HG03196 (cell line): ENCODE data around the gene MAGI2.

Source experiments
- ATAC-seq: cut with Tn5 transposase; IDR thresholded peaks from one replicate; pipeline ENCODE4 v1.9.1; 2021; ENCODE audit not compliant: unreplicated experiment

Gene MAGI2

GRCh38 chr7:78130446-78131215 is 1322.8 kb downstream of the MAGI2 start:
- ATAC-seq = no peak

- ATAC-seq = no peak
These were observed 1323.6 kb downstream of the MAGI2 start for GRCh38 chr7:78129865-78130264.

GRCh38 chr7:78127009-78127408 is 1326.5 kb downstream of the MAGI2 start:
- ATAC-seq = no peak

DNA sequence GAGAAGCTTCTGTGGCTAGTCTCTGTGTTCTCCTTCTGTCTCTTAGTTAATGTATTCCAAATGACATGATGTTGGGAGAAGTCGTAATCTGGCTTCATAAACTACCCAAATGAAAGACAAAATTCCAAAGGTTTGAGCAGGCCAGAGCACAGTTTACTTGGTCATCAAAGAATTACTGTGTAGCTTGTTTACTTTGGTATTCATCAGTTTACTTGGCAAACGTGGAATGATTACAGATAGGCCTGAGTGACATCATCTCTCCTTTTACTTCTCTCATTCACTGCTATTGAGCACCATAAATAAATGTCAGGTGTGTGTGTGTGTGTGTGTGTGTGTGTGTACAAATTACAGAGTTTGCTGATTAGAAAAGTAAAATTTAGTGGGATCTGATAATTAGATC is 1327.6 kb downstream of the MAGI2 start:
- ATAC-seq = no peak

- no peak for ATAC-seq
These were observed 1329.3 kb downstream of the MAGI2 start for GRCh38 chr7:78124216-78124615.

DNA sequence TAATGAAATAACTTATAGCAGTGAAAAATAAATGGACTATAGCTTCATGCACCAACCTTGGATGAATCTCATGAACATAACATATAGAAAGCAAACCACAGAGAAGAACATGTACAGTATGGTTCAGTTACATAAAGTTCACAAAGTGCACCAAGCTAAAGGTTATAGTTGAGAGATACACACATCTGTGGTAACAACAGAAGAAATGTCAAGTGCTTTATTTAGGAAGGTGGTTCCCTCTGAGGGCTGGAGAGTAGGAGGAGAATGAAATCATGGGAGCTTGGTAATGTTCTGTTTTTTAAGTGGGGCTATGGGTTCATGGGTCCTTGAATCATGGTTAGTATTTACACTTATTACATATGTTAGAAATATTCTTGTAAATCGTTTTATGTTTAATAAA is 1331.6 kb downstream of the MAGI2 start:
- ATAC-seq = no peak

GRCh38 chr7:78118470-78118869 is 1335.0 kb downstream of the MAGI2 start:
- no peak for ATAC-seq

GRCh38 chr7:78115876-78116275 is 1337.6 kb downstream of the MAGI2 start:
- ATAC-seq = no peak

GRCh38 chr7:78114993-78115392 is 1338.5 kb downstream of the MAGI2 start:
- ATAC-seq = no peak

DNA sequence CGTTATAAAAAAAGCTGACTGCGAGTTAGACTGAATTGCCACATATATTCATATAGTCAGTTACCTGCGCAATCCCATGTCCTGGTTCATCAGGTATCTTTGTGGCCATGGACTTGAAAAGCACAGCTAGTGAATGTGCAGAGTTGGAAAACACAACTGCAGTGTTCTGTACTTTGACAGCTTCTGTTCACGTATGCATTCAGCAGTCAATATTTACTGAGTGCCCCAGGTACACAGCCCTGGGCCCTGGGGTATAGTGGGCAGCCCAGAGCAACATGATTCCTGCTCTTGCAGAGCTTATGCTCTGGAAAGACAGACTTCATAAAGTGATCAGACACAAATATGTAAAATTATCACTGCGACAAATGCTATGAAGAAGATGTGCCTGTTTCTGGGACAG is 1341.0 kb downstream of the MAGI2 start:
- no peak for ATAC-seq

GRCh38 chr7:78111386-78111785 is 1342.1 kb downstream of the MAGI2 start:
- ATAC-seq = no peak

- ATAC-seq = no peak
These were observed 1350.0 kb downstream of the MAGI2 start for GRCh38 chr7:78103475-78103874.

DNA sequence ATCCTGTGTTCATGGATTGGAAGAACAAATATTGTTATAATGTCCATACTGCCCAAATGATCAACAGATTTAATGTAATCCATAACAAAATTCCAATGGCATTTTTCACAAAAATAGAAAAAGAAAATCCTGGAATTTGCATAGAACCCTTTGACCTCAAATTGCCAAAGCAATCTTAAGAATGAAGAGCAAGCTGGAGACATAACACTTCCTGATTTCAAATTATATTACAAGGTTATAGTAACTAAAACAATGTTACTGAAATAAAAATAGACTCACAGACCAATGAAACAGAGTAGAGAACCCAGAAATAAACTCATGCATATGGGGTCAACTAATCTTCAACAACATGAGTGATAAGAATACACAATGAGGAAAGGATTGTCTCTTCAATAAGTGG is 1352.4 kb downstream of the MAGI2 start:
- no peak for ATAC-seq

- no peak for ATAC-seq
These were observed 1353.6 kb downstream of the MAGI2 start for GRCh38 chr7:78099715-78100394.

DNA sequence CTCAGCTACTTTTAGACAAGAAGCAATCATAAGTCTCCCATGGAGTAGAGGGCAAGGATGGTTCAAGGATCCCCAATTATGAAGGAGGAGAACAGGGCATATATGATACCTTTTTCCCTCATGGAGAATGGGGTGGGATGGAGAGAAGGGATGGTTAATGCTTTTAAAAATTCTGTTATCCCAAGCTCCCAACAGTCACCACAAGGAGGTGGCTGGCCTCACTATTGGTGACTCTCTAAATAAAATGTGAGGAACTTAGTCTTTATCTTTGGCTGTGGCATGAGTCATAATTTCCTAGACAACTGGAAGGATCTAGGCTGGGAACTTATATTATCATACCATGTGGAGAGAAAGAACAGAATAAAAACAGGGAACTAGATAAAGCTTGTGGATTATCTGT is 1357.9 kb downstream of the MAGI2 start:
- ATAC-seq = no peak

- ATAC-seq = no peak
These were observed 1361.1 kb downstream of the MAGI2 start for GRCh38 chr7:78092331-78092730.

DNA sequence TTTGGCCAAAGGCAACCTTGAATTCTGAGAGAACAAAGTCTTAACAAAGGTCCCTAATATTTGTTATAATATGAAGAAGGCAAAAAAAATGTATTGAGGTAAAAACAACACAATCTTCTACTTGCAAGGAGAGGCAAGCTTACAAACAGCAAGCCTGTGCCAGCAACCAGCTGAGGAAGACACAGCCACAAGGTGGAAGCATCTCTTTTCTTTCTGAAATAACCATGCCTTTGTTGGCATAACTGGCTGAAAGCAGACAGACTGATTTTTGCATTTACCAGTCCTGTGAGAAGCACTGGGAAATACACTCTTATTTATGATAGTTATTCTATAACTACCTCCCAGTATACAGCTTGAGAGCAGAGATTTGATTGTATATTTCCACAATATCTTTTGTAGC is 1362.9 kb downstream of the MAGI2 start:
- ATAC-seq = no peak

DNA sequence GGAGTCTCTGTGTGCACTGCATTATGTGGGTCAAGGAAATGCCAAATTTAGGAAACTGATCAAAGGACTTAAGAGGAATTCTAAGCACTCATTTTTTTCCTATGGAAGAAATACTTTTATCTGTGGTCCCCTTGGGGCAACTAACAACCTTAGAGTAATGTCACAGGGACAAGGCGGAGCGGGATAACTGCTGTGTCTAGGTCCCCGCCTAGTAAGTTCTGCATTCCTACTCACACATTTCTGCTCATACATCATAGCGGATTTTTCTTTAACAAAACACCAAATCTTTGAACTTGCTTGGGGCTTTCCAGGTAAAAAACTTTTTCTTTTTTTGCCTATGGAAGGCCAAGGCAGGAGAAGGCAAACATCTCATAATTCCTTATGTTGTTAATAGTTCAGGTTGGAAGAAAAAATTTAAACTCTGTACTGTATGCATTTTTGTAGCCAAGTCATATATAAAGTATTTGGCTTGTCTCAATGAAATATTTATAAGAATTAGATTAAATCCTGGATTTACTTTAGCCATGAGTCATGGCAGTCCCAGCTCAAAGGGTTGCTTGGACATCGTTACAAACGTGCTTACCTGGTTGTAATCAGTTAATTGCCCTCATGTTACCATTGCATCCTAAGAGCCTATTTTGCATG is 1369.9 kb downstream of the MAGI2 start:
- no peak for ATAC-seq

DNA sequence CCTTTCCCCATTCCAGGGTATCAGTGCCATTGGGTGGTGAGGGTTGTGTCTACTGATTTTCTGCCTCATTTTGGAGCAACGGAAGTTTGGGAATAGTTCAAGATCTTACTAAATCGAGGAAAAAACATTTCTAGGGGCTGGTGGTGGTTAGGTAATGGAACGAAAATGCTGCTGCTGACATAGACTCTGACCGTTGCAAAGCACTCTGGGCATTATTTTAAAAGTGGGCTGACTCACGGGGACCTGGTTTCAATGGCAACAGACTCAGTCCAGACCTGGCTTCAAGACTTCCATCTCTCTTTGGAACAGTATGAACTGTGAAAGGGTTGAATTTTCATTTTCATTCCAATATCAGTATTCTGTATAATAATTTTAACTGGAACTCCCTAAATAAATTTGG is 1370.9 kb downstream of the MAGI2 start:
- ATAC-seq = no peak

DNA sequence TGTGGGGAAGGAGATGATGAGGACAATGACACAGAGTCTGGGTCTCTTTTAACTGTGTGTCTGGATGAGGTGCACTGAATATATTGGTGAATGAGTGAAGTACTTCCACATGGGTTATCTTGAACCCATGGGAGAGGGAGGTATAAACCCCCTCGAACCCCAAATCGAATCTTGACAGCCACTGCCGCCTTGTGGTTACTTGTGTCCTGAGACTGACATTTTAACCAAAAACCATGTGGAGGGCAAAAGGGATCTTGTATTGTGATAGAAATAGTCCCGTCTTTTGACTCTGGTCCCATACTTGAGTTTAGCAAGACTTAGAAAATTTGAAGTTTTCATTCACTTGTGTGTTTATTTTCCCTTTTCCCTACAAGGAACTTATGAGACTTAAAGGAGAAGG is 1371.6 kb downstream of the MAGI2 start:
- ATAC-seq = no peak

DNA sequence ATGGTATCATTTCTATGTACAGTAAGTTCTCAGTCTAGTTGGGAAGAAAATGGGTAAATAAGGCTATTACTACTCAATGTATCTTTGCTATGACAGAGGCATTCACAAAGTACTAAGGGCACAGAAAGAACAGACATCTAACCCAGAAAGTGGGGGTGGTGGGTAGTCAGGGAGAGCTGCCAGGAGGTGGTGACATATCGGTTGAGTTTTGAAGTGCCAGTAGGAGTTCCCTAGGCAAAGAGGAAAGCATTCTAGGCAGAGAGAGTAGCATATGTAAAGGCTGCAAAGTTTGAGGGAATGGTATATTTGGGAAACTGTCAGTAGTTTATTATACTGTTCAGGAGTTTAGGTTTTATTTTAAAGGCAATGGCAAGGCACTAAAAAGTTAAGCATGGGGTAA is 1372.1 kb downstream of the MAGI2 start:
- no peak for ATAC-seq

- ATAC-seq = no peak
These were observed 1372.7 kb downstream of the MAGI2 start for GRCh38 chr7:78080811-78081210.
